ENCODE measurements around the gene MAPK8IP2. TPM values are rescaled to one million over a fixed set of nuclear protein-coding genes. Genes with fewer than 3 reads are reported as not detected.

The MAPK8IP2 gene
- total and polyA plus RNA-seq, 2 of the 13 experiments (the other 11 are each of a cell fraction or from before 2014, with no cell fraction given): 1.3 to 2.6 TPM

DNA sequence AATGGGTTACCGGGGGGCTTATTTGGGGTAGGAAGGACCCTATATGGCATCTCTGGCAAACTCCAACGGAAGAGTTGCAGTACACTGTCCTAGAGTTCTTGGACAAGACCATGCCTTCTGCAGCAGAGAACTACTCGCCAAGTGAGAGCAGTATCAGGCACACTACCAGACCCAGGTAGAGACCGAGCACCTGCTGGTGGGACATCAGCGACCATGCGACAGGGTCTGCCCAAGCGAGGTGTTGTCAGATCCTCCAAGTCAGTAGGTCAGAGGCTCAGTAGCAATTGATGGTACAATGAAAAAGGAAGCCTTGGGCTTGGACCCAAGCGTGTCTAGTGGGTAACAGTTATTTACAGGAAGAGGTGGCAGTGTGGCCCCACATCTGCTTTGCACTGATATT lies 14.8 kb upstream of the MAPK8IP2 start:
- H3K27ac ChIP-seq (ENCODE audit: extremely low read length, insufficient read depth, low read length): no peak overlapping the region
- H3K9me3 ChIP-seq (ENCODE audit: low read length): no peaks in the 10 kb centered on the region
- no peaks in the 10 kb centered on the region for H3K27me3 ChIP-seq (ENCODE audit: control insufficient read depth in 1 of 2, insufficient read depth in 2 of 2, low read length in 2 of 2)
- in situ Hi-C loops (cut with HindIII; ENCODE audit: extremely low pct_ligation_motif_present, low pct_unique_long_range_greater_than_20kb): no loop called here
- CTCF ChIA-PET (ENCODE audit: low intra/inter-chr PET ratio, low total read pairs): no interaction called here
- no peaks in the 10 kb centered on the region for H4K20me1 ChIP-seq (ENCODE audit: insufficient read depth, low read length)
- H3K4me3 ChIP-seq (replicated peaks in 1 of 3; ENCODE audit: insufficient read depth in 1 of 3, low read depth in 2 of 3, low read length in 3 of 3): no peak overlapping the region
- H3K9ac ChIP-seq (ENCODE audit: insufficient read depth, low read depth, low read length): no peak overlapping the region
- no peak overlapping the region for H2AFZ ChIP-seq (ENCODE audit: low read length)
- no peaks in the 10 kb centered on the region for H3K79me2 ChIP-seq (ENCODE audit: insufficient read depth, low read length)
- intact Hi-C loops (cut with micrococcal nuclease; ENCODE audit: unreplicated experiment): no loop called here
- peaks cover 32% of the 10 kb centered on the region for H3K4me1 ChIP-seq (ENCODE audit: insufficient read depth, low read length)
- WGBS (ENCODE audit: low lambda C conversion rate): 96% methylated on average over 8 of the region's 8 CpGs
- POLR2A ChIA-PET: interaction anchor here (1.6 kb wide), 1 partner anchor 17 kb away, joined by 3 read pairs; no protein-coding TSS in a partner anchor
- H3K4me2 ChIP-seq (ENCODE audit: low read depth, low read length): no peak overlapping the region
- ATAC-seq (no peak), FAIRE-seq (no peak), DNase-seq (ENCODE audit: low spot score) (no peak)
- no peaks in the 10 kb centered on the region for H3K36me3 ChIP-seq (replicated peaks in 1 of 2; ENCODE audit: control insufficient read depth in 1 of 2, insufficient read depth in 2 of 2, low read length in 2 of 2)
- no TSS peak for BruUV-seq (replicated peaks)
- TF ChIP-seq ZNF17 (CRISPR knock-in tag; IDR thresholded peaks at IDR 0.05) (no peak), TARDBP (CRISPR knock-in tag; IDR thresholded peaks at IDR 0.05) (no peak), NCOR1 (IDR thresholded peaks at IDR 0.05; ENCODE audit: borderline replicate concordance, low read length) (no peak), NFIB (CRISPR knock-in tag; IDR thresholded peaks at IDR 0.05; ENCODE audit: borderline replicate concordance) (no peak), ZNF879 (CRISPR knock-in tag; IDR thresholded peaks at IDR 0.05) (no peak), ISX (CRISPR knock-in tag; conservative IDR thresholded peaks at IDR 0.05) (no peak), HHEX (CRISPR knock-in tag; IDR thresholded peaks at IDR 0.05) (no peak), TBX3 (IDR thresholded peaks at IDR 0.05; ENCODE audit: borderline replicate concordance) (no peak), PCBP1 (IDR thresholded peaks at IDR 0.05; ENCODE audit: borderline replicate concordance, low read depth, low read length) (no peak), HMGA1 (CRISPR knock-in tag; conservative IDR thresholded peaks at IDR 0.05) (no peak), NFIC (IDR thresholded peaks at IDR 0.05; ENCODE audit: low read length) (no peak)
- TF ChIP-seq, protein P1, sequence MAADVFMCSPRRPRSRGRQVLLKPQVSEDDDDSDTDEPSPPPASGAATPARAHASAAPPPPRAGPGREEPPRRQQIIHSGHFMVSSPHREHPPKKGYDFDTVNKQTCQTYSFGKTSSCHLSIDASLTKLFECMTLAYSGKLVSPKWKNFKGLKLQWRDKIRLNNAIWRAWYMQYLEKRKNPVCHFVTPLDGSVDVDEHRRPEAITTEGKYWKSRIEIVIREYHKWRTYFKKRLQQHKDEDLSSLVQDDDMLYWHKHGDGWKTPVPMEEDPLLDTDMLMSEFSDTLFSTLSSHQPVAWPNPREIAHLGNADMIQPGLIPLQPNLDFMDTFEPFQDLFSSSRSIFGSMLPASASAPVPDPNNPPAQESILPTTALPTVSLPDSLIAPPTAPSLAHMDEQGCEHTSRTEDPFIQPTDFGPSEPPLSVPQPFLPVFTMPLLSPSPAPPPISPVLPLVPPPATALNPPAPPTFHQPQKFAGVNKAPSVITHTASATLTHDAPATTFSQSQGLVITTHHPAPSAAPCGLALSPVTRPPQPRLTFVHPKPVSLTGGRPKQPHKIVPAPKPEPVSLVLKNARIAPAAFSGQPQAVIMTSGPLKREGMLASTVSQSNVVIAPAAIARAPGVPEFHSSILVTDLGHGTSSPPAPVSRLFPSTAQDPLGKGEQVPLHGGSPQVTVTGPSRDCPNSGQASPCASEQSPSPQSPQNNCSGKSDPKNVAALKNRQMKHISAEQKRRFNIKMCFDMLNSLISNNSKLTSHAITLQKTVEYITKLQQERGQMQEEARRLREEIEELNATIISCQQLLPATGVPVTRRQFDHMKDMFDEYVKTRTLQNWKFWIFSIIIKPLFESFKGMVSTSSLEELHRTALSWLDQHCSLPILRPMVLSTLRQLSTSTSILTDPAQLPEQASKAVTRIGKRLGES (CRISPR knock-in tag; IDR thresholded peaks at IDR 0.05; ENCODE audit: borderline replicate concordance): no peak
- TF ChIP-seq, protein P2, sequence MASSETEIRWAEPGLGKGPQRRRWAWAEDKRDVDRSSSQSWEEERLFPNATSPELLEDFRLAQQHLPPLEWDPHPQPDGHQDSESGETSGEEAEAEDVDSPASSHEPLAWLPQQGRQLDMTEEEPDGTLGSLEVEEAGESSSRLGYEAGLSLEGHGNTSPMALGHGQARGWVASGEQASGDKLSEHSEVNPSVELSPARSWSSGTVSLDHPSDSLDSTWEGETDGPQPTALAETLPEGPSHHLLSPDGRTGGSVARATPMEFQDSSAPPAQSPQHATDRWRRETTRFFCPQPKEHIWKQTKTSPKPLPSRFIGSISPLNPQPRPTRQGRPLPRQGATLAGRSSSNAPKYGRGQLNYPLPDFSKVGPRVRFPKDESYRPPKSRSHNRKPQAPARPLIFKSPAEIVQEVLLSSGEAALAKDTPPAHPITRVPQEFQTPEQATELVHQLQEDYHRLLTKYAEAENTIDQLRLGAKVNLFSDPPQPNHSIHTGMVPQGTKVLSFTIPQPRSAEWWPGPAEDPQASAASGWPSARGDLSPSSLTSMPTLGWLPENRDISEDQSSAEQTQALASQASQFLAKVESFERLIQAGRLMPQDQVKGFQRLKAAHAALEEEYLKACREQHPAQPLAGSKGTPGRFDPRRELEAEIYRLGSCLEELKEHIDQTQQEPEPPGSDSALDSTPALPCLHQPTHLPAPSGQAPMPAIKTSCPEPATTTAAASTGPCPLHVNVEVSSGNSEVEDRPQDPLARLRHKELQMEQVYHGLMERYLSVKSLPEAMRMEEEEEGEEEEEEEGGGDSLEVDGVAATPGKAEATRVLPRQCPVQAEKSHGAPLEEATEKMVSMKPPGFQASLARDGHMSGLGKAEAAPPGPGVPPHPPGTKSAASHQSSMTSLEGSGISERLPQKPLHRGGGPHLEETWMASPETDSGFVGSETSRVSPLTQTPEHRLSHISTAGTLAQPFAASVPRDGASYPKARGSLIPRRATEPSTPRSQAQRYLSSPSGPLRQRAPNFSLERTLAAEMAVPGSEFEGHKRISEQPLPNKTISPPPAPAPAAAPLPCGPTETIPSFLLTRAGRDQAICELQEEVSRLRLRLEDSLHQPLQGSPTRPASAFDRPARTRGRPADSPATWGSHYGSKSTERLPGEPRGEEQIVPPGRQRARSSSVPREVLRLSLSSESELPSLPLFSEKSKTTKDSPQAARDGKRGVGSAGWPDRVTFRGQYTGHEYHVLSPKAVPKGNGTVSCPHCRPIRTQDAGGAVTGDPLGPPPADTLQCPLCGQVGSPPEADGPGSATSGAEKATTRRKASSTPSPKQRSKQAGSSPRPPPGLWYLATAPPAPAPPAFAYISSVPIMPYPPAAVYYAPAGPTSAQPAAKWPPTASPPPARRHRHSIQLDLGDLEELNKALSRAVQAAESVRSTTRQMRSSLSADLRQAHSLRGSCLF (CRISPR knock-in tag; IDR thresholded peaks at IDR 0.05; ENCODE audit: borderline replicate concordance): no peak
- TF ChIP-seq, protein P3, sequence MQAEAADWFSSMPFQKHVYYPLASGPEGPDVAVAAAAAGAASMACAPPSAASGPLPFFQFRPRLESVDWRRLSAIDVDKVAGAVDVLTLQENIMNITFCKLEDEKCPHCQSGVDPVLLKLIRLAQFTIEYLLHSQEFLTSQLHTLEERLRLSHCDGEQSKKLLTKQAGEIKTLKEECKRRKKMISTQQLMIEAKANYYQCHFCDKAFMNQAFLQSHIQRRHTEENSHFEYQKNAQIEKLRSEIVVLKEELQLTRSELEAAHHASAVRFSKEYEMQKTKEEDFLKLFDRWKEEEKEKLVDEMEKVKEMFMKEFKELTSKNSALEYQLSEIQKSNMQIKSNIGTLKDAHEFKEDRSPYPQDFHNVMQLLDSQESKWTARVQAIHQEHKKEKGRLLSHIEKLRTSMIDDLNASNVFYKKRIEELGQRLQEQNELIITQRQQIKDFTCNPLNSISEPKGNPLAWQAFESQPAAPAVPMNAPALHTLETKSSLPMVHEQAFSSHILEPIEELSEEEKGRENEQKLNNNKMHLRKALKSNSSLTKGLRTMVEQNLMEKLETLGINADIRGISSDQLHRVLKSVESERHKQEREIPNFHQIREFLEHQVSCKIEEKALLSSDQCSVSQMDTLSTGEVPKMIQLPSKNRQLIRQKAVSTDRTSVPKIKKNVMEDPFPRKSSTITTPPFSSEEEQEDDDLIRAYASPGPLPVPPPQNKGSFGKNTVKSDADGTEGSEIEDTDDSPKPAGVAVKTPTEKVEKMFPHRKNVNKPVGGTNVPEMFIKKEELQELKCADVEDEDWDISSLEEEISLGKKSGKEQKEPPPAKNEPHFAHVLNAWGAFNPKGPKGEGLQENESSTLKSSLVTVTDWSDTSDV (CRISPR knock-in tag; IDR thresholded peaks at IDR 0.05): no peak
